IMR-90 (cell line): ENCODE results near the gene DDIAS.

Experiments used
- BHLHE40 ChIP-seq: fragments of 150-350 bp; IDR thresholded peaks from 2 replicates; pipeline ENCODE4 v1.6.1; 2016; ENCODE audit warnings: mild to moderate bottlenecking, low read depth, low read length
- CEBPB ChIP-seq: IDR thresholded peaks from 2 replicates; pipeline ENCODE4 v1.6.1; 2012; ENCODE audit warnings: low read depth, low read length, improper control_type of control experiment
- CTCF ChIP-seq: conservative IDR thresholded peaks from 2 replicates; pipeline ENCODE4 v1.5.1; 2012; ENCODE audit warnings: mild to moderate bottlenecking, low read depth, low read length, improper control_type of control experiment
- MAFK ChIP-seq: IDR thresholded peaks from 2 replicates; pipeline ENCODE4 v1.6.1; 2012; ENCODE audit warnings: low read depth, low read length, improper control_type of control experiment
- MAZ ChIP-seq: IDR thresholded peaks from 2 replicates; pipeline ENCODE4 v1.6.1; 2012; ENCODE audit warnings: low read depth, mild to moderate bottlenecking, low read length, improper control_type of control experiment, moderate library complexity, borderline replicate concordance
- POLR2A ChIP-seq: IDR thresholded peaks from 2 replicates; pipeline ENCODE4 v1.6.1; 2012; ENCODE audit warnings: mild to moderate bottlenecking, low read depth, low read length
- RFX5 ChIP-seq: IDR thresholded peaks from 2 replicates; pipeline ENCODE4 v1.8.0; 2012; ENCODE audit warnings: low read depth, mild to moderate bottlenecking, low read length, moderate library complexity

GRCh38 chr11:82899186-82899820 lies 2.2 kb upstream of the DDIAS start:
- TF ChIP-seq CTCF (no peak), BHLHE40 (no peak), RFX5 (no peak), POLR2A (no peak), MAZ (no peak), CEBPB (no peak), MAFK (no peak)
